ENCODE results near the gene FCRL6. TPM values are rescaled to one million over a fixed set of nuclear protein-coding genes. Genes with fewer than 3 reads are reported as not detected.
A peak's percentile ranks its signal among the peaks of the same experiment; 100 is the strongest.

Gene FCRL6
- total RNA-seq, 3 donors from 2014 or later: 0.38 to 0.82 (median 0.41) TPM

DNA sequence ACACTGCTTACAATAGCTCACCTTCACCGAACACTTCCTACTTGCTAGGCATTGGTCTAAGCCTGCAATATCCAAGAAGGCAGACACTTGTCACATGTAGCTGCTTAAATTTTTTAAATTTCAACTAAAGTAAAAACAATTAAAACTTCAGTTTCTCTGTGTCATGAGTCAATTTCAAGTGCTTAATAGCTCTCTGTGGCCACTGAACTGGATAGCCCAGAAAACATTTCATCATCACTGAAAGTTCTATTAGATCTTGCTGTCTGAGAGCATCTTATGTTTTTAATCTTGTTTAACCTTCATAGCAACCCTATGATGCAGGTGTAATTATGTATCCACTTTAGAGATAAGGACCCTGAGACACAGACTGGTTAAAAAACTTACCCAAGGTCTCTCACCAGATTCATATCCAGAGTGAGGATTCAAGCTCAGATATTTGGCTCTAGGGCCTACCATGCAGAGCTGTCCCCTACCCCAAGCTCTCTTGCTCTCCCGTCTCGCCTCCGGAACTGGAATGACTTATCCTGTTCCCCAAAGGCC, 2.6 kb upstream of the FCRL6 start:
- intact Hi-C loops (cut with DNase I, micrococcal nuclease): loop anchor here (1.0 to 10.0 kb wide), 3 partner anchors 92 to 205 kb away; no protein-coding TSS in a partner anchor
- no peaks in the 10 kb centered on the region for H3K4me1 ChIP-seq (ENCODE audit: low read depth)
- H3K4me3 ChIP-seq: no peak overlapping the region
- no peaks in the 10 kb centered on the region for H3K9me3 ChIP-seq
- no peak for DNase-seq
- no peak for ATAC-seq
- TF ChIP-seq, protein P1, sequence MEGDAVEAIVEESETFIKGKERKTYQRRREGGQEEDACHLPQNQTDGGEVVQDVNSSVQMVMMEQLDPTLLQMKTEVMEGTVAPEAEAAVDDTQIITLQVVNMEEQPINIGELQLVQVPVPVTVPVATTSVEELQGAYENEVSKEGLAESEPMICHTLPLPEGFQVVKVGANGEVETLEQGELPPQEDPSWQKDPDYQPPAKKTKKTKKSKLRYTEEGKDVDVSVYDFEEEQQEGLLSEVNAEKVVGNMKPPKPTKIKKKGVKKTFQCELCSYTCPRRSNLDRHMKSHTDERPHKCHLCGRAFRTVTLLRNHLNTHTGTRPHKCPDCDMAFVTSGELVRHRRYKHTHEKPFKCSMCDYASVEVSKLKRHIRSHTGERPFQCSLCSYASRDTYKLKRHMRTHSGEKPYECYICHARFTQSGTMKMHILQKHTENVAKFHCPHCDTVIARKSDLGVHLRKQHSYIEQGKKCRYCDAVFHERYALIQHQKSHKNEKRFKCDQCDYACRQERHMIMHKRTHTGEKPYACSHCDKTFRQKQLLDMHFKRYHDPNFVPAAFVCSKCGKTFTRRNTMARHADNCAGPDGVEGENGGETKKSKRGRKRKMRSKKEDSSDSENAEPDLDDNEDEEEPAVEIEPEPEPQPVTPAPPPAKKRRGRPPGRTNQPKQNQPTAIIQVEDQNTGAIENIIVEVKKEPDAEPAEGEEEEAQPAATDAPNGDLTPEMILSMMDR (IDR thresholded peaks at IDR 0.05): no peak
- H3K36me3 ChIP-seq (ENCODE audit: low read depth): no peaks in the 10 kb centered on the region

DNA sequence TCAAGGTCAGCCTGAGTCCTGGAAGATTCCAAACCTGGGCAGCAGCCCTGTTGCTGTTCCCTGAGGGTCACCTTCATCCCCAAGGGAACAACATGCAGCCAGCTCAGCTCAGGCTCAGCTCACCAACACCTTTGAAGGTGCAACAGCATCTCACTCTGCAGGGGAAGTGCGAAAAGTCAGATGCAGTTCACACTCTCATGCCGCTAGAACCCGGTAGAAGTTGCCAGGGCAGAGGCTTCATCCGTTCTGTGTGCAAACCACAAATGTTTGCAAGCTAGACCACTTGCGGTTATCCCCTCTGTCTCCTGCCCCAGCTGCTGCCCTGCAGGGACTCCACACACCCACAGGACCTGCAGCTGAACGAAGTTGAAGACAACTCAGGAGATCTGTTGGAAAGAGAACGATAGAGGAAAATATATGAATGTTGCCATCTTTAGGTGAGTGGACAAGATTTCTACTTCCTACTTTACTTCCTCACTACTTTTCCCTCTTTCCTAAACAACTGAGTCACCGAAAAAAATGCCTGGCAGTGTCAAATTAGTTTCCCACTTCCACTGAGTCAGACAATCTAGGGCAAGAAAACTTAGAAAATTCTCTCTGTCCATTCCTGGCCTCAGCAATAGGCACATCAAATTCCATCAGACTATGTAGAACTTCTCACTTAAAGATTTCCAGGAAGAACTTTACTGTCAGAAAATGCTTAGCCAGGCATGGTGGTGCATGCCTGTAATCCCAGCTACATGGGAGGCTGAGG, 1.8 kb upstream of the FCRL6 start:
- DNase-seq: no peak

DNA sequence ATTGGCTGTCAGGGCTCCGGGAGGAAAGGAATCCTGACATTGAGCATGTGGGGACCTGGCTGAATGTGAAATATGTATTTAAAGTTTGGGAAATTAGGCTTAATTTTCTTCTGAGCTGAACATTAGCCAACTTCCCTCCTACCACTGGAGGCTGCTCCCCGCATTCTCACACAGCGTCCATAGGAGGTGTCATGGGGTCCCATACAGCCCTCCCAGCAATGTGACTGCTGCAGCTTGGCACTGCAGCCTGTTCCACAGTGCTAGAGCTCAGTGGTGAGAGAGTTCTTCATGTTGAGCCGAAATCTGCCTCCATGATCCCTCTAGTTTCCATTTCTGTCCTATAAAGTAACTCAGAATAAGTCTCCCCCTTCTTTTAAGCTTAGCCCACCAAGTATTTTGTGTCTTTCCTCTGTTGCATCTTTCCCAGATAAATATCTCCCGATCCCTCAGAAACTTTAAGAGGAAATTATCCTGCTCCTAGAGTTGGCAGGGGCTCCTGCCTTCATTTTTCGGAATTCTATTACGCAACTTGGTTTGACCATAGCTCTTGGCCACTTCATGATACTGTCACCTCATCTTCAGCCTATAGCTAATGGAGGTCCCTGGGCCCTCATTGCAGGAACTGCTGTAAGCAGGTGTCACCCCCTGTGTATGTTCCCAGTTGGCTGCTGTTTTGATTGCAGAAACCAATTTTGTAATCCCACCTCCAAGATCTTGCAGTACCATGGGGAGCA, 2.0 kb downstream of the FCRL6 start:
- Histone ChIP-seq H3K9me3 (no peaks in the 10 kb centered on the region), H3K36me3 (ENCODE audit: low read depth) (no peaks in the 10 kb centered on the region), H3K4me1 (ENCODE audit: low read depth) (no peaks in the 10 kb centered on the region), H3K4me3 (no peak overlapping the region)
- TF ChIP-seq, protein P1 (IDR thresholded peaks at IDR 0.05): no peak
- DNase-seq (no peak), ATAC-seq (no peak)
- intact Hi-C loops (cut with DNase I, micrococcal nuclease): no loop called here

More for the DNA sequence above, 1.8 kb upstream of the FCRL6 start:
- intact Hi-C loops (cut with DNase I, micrococcal nuclease): no loop called here
- Histone ChIP-seq H3K4me1 (ENCODE audit: low read depth) (no peaks in the 10 kb centered on the region), H3K4me3 (no peak overlapping the region), H3K9me3 (no peaks in the 10 kb centered on the region), H3K36me3 (ENCODE audit: low read depth) (no peaks in the 10 kb centered on the region)
- peak; percentile 23 for ATAC-seq
- TF ChIP-seq, protein P1 (IDR thresholded peaks at IDR 0.05): no peak

DNA sequence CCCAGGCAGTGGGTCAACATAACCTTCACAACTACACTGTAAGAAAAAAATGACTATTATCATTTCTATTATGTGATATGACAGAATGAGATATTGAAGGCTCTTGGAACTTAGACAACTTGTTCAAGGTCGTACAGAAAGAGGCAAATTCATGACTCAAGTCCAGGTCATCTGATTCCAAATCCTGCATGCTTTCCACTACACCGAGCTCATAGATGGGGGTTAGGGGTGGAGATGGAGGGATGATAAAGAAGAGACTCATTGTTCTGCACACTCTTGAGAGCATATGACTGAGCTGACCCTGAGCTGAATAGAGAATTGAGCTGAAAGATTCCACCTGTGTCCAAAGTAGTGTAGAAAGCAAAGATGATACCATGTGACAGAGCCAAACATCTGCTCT, 2.8 kb downstream of the FCRL6 start:
- no peak overlapping the region for H3K4me3 ChIP-seq
- DNase-seq: no peak
- TF ChIP-seq, protein P1 (IDR thresholded peaks at IDR 0.05): no peak
- no peaks in the 10 kb centered on the region for H3K36me3 ChIP-seq (ENCODE audit: low read depth)
- no peaks in the 10 kb centered on the region for H3K4me1 ChIP-seq (ENCODE audit: low read depth)
- no peaks in the 10 kb centered on the region for H3K9me3 ChIP-seq
- no peak for ATAC-seq
- intact Hi-C loops (cut with DNase I, micrococcal nuclease): no loop called here

DNA sequence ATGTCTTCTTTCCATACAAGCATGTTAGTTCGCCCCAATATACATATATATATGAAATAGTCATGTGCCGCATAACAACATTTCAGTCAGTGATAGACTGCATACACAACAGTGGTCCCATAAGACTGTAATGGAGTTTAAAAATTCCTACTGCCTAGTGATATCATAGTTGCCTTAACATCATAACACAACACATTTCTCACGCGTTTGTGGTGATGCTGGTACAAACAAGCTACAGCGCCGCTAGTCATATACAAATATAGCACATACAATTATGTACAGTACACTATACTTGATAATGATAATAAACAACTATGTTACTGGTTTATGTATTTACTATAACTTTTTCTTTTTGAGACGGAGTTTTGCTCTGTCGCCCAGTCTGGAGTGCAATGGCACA, 13.8 kb downstream of the FCRL6 start:
- no peaks in the 10 kb centered on the region for H3K4me1 ChIP-seq (ENCODE audit: low read depth)
- TF ChIP-seq, protein P1 (IDR thresholded peaks at IDR 0.05): no peak
- H3K36me3 ChIP-seq (ENCODE audit: low read depth): no peaks in the 10 kb centered on the region
- intact Hi-C loops (cut with DNase I, micrococcal nuclease): no loop called here
- DNase-seq (no peak), ATAC-seq (no peak)
- H3K9me3 ChIP-seq: no peaks in the 10 kb centered on the region
- H3K4me3 ChIP-seq: no peak overlapping the region

Measured in mucosa of descending colon (tissue), 3 donors.